ENCODE results near the gene TSPEAR.
A peak's percentile ranks its signal among the peaks of the same experiment; 100 is the strongest.
"Not testable (repeated sequence)": the region's sequence is repeated elsewhere in the genome, so short reads cannot be mapped to it uniquely, and the experiment has no call there.

TSPEAR gene

DNA sequence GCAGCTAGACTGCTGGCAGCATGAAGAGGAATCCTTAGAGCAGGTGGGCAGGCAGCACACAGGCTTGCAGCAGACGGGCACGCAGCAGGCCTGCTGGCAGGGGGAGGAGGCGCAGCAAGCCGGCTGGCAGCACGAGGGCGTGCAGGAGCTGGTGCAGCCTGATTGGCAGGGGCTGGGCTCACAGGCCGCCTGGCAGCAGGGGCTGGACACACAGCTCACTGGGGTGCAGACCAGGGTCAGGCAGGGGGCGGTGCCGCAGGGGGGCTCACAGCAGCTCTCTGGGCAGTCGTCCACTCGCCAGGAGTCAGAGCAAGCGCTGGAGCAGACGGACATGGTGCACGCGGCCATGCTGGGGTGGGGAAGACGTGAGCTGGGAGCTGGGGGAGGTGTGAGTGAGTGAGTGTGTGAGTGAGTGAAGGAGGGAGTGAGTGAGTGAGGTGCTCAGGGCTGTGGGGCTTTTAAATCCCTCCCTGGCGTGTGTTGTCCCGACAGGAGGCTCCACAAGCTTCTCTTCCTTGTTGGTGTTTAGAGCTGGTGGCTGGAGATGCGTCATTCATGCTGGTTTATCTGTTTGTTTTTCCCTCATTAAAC is 131.0 kb downstream of the TSPEAR start, which contains the start of gene KRTAP10-5:
Gene KRTAP10-5 (minus strand): TSS at position 374 of the 591 bp plus-strand sequence. CDS start 26 bp downstream, at position 348.
- not testable (repeated sequence) for DNase-seq

GRCh38 chr21:44579833-44580144 is 131.6 kb downstream of the TSPEAR start:
- DNase-seq, result no peak

GRCh38 chr21:44579056-44579832 is 132.1 kb downstream of the TSPEAR start:
- no peak for DNase-seq

DNA sequence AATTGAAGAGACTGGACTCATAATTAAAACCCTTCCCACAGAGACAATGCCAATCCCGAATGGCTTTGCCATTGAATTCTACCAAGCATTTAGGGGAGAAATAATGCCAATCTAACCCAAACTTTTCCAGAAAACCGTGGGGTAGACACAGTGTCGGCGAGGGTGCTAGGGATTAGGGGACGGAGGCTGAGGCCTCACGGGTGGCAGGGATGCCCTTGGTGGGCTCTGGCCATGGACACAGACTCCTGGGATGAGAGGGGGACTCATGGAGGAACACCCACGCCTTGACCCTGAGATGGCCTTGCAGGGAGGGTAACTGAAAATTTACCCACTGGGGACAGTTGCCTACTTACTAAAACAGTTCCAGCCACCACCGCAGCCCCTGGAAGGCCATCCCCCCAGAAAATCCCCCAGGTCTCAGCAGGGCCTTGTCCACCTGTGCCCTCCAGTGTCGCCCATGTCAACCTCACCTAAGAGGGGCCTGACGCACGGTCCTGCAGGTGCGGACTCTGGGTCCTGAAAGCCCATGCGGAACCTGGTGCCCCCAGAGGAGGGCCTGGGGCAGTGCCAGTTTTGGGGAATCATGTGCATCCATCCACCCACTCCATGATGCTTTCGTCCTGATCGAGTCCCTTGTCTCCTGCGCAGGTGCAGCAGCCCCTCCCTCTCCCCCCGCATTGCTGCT is 132.9 kb downstream of the TSPEAR start:
- DNase-seq, result no peak

- no peak for DNase-seq
Observed at GRCh38 chr21:44576025-44576420, 135.3 kb downstream of the TSPEAR start.

- DNase-seq, result no peak
Observed at GRCh38 chr21:44575307-44576024, 135.9 kb downstream of the TSPEAR start.

- DNase-seq, result no peak
Observed at GRCh38 chr21:44574457-44575306, 136.7 kb downstream of the TSPEAR start.

DNA sequence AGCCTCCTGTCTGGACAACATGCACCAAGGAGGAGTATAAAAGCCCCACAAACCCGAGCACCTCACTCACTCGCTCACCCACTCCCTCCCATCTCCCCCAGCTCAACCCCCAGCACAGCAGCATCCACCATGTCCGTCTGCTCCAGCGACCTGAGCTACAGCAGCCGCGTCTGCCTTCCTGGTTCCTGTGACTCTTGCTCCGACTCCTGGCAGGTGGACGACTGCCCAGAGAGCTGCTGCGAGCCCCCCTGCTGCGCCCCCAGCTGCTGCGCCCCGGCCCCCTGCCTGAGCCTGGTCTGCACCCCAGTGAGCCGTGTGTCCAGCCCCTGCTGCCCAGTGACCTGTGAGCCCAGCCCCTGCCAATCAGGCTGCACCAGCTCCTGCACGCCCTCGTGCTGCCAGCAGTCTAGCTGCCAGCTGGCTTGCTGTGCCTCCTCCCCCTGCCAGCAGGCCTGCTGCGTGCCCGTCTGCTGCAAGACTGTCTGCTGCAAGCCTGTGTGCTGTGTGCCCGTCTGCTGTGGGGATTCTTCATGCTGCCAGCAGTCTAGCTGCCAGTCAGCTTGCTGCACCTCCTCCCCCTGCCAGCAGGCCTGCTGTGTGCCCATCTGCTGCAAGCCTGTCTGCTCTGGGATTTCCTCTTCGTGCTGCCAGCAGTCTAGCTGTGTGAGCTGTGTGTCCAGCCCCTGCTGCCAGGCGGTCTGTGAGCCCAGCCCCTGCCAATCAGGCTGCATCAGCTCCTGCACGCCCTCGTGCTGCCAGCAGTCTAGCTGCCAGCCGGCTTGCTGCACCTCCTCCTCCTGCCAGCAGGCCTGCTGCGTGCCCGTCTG is 137.5 kb downstream of the TSPEAR start, which contains the start of gene KRTAP10-4:
Gene KRTAP10-4 (plus strand): TSS at position 100 of the 827 bp plus-strand sequence. CDS start 30 bp downstream, at position 130.
- DNase-seq, result not testable (repeated sequence)

- no peak for DNase-seq
Observed at GRCh38 chr21:44572959-44573583, 138.3 kb downstream of the TSPEAR start.

- no peak for DNase-seq
Observed at GRCh38 chr21:44571844-44572782, 139.3 kb downstream of the TSPEAR start.

DNA sequence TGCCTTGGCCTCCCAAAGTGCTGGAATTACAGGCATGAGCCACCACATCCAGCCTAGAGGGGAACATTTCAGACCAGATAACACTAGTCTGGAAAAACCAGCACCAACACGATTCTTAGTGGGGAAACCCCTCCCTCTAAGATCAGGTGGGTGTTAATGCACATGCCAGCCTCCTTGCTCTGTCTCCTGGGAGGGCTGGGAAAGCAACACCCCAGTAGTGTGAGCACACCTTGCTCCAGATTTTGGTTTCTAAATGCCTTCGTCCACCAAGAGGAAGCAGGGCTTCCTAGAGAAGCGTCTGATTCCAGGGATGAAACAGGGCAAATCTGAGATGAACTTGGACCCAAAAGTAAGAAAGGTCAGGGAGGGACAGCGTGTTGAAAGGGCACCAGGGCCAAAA is 140.1 kb downstream of the TSPEAR start:
- DNase-seq, result no peak

- no peak for DNase-seq
Observed at GRCh38 chr21:44569861-44570517, 141.4 kb downstream of the TSPEAR start.

DNA sequence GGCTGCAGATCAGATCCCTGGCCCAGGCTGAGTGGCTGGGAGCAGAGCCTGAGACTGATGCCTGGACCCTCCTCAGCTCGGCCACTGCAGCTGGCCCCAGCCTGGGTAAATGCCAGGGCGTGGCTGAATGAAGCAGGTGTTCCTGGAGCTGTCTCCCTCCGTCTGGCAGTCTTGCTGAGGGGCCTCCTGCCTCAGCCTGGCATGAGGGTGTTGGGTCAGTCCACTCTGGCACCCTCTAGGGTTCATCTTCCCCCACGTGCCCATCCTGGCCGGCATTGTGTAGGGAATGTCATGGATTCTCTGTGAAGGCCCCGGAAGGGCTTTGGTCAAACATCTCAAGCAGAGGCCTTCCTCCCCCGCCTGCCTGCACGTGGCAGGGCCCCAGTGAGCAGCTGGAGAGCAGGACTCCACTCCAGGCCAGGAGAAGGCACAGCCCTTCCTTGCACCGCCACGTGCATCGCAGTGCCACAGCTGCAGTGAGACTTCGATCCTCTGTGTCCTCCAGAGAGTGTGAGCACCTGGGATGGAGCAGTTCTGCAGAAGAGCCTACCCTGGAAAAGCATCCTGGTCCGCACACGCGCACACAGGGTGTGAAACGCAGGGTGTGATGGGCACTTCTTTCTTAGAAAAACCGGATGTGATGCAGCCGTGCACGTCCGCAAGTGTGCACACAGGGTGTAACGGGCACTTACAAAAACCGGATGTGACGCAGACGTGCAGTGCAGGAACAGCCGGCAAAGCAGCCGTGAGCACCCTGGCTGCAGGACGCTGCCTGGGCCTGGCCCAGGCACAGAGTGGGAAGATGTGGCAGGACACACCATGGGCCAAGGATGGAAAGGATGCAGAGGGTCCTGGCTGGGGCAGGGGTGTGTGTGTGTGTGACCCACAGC is 142.5 kb downstream of the TSPEAR start:
- no peak for DNase-seq

DNA sequence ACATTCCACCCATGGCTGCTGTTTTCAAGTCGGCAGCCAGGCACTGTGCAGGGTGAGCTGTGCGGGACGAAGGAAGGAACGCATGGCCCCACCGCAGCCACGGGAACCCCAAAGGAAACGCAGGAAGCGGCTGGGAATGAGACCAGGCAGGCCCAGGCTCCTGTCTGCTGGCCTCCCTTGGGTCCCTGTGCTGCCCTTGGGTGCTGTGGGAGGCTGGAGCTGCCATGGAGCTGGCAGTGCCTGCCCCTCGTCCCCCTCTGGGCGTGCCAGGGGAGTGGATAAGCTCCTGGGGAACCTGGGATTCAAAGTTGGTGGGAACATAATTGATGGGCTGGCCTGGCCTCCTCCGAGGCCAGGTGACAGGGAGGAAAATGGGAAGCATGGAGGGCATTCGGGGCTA is 143.1 kb downstream of the TSPEAR start:
- no peak for DNase-seq

DNA sequence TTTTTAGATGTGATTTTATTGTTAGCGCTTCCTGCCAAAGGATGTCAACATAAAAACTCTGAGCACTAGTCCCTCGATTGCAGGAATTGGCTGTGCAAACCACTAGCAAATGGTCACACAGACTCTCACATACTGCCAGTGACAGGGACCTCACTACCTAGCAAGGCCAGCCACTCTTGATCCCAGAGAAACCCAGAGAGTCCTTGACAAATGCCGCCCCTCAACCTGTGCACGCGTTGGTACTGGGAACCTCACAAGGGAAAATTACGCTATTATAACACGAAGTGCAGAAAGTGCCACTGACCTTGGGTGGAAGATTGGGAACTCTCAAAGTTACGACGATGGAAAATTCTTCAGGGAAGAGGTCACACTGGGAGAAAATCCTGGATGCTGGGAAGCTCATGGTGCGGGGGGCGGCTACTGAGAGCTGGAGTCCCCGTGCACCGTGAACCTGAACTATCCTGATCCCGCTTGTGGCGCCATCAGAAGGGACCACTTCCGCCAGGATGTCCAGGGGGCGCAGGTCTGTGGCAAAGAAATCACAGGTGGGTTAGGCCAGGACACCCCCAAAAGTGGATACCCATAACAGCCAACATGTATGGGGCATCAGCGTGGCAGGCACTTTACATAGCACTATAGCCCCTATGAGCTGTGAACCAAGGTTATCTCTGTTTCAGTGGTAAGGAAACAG is 143.7 kb downstream of the TSPEAR start:
- DNase-seq, result no peak

DNA sequence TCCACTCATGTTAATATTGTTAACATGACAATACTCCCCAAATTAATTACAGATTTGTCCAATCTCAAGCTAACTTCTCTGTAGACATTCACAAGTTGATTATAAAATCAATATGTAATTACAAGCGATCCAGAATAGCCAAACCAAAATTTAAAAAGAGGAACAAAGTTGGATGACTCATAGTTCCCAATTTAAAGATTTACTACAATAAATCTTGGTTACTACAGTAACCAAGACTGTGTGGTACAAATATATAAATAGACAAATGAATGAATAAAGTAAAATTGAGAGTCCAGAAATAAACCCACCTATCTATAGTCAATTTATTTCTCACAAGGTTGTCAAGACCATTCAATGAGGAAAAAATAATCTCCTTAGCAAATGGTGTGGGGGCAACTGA is 145.0 kb downstream of the TSPEAR start:
- peak; percentile 86 for DNase-seq

DNA sequence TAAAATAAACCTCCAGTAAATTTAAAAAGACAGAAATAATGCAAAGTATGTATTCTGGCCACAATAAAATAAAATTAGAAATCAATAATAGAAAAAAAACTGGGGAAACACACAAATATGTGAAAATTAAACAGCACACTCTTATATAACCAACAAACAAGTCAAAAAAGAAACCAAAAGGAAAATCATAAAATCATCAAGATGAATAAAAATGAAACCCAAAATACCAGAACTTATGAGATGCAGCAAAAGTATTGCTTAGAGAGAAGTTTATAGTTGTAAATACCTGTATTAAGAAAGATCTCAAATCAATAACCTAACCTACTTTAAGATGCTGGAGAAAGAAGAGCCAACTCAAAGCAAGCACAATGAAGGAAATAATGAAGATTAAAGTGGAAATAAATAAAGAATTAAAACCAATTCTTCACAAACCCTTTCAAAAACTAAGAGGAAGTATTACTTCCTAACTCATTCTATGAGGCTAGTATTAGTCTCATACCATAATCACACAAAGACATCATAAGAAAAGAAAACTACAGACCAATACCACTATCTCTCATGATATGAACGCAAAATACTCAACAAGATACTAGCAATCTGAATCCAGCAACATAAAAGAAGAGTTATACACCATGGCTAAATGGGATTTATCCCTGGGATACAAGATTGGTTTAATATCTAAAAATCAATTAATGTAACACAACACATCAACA is 146.3 kb downstream of the TSPEAR start:
- DNase-seq, result no peak
